ENCODE measurements around the gene NCAPG2.
A peak's percentile ranks its signal among the peaks of the same experiment; 100 is the strongest.
"Not testable (repeated sequence)": the region's sequence is repeated elsewhere in the genome, so short reads cannot be mapped to it uniquely, and the experiment has no call there.

The NCAPG2 gene

GRCh38 chr7:158705234-158705850 is 738 bp upstream of the NCAPG2 start:
- peak in 1 of 3 donors; percentile 22 for DNase-seq

GRCh38 chr7:158703679-158704523 is 703 bp downstream of the NCAPG2 start:
- DNase-seq, result not testable (repeated sequence)

- DNase-seq, result no peak
Measured at GRCh38 chr7:158702944-158703343, 1.7 kb downstream of the NCAPG2 start.

GRCh38 chr7:158702196-158702595 is 2.4 kb downstream of the NCAPG2 start:
- DNase-seq, result no peak

GRCh38 chr7:158700008-158700407 is 4.6 kb downstream of the NCAPG2 start:
- no peak for DNase-seq

GRCh38 chr7:158699341-158699740 is 5.3 kb downstream of the NCAPG2 start:
- no peak for DNase-seq

GRCh38 chr7:158698657-158699195 is 5.9 kb downstream of the NCAPG2 start:
- DNase-seq, result no peak

GRCh38 chr7:158697597-158697996 is 7.0 kb downstream of the NCAPG2 start:
- DNase-seq, result not testable (repeated sequence)

GRCh38 chr7:158695726-158696452 is 8.7 kb downstream of the NCAPG2 start:
- DNase-seq, result peak; percentile 85 to 94 (median 91)

- no peak for DNase-seq
Measured at GRCh38 chr7:158695056-158695455, 9.5 kb downstream of the NCAPG2 start.

- no peak for DNase-seq
Measured at GRCh38 chr7:158694650-158695049, 10.0 kb downstream of the NCAPG2 start.

- no peak for DNase-seq
Measured at GRCh38 chr7:158689488-158689887, 15.1 kb downstream of the NCAPG2 start.

GRCh38 chr7:158687406-158687805 is 17.2 kb downstream of the NCAPG2 start:
- no peak for DNase-seq

GRCh38 chr7:158685693-158686092 is 18.9 kb downstream of the NCAPG2 start:
- no peak for DNase-seq

GRCh38 chr7:158684329-158684728 is 20.3 kb downstream of the NCAPG2 start:
- DNase-seq, result no peak

GRCh38 chr7:158683541-158683940 is 21.1 kb downstream of the NCAPG2 start:
- no peak for DNase-seq

GRCh38 chr7:158682456-158682855 is 22.1 kb downstream of the NCAPG2 start:
- DNase-seq, result no peak

GRCh38 chr7:158680754-158681153 is 23.9 kb downstream of the NCAPG2 start:
- DNase-seq, result no peak

GRCh38 chr7:158676906-158677305 is 27.7 kb downstream of the NCAPG2 start:
- no peak for DNase-seq

- no peak for DNase-seq
Measured at GRCh38 chr7:158676171-158676840, 28.3 kb downstream of the NCAPG2 start.

- DNase-seq, result peak; percentile 19 to 33 (median 25)
Measured at GRCh38 chr7:158672975-158673374, 31.6 kb downstream of the NCAPG2 start.

- DNase-seq, result not testable (repeated sequence)
Measured at GRCh38 chr7:158668086-158668485, 36.5 kb downstream of the NCAPG2 start.

Measured in suppressor macrophage treated with lipopolysaccharide for 1 hour (primary cell).